HG02870 (cell line): ENCODE data around the gene CCDC107.
"Not testable (repeated sequence)": the region's sequence is repeated elsewhere in the genome, so short reads cannot be mapped to it uniquely, and the experiment has no call there.

Experiments
- ATAC-seq: cut with Tn5 transposase; IDR thresholded peaks from one replicate; pipeline ENCODE4 v1.9.1; 2021; ENCODE audit warnings: mild to moderate bottlenecking, moderate library complexity; ENCODE audit not compliant: unreplicated experiment

Gene CCDC107

DNA sequence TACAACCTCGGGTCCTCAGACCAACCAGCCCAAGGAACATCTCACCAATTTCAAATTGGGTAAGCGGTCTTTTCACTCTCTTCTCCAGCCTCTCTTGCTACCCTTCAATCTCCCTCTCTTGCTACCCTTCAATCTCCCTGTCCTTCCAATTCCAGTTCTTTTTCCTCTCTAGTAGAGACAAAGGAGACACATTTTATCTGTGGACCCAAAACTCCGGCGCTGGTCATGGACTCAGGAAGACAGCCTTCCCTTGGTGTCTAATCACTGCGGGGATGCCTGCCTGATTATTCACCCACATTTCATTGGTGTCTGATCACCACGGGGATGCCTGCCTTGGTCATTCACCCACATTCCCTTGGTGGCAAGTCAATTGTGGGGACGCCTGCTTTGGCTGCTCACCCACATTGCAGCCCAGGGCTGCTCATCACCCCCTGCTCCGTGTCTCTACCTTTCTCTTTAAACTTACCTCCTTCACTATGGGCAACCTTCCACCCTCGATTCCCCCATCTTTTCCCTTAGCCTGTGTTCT, 20.6 kb upstream of the CCDC107 start:
- ATAC-seq = not testable (repeated sequence)

DNA sequence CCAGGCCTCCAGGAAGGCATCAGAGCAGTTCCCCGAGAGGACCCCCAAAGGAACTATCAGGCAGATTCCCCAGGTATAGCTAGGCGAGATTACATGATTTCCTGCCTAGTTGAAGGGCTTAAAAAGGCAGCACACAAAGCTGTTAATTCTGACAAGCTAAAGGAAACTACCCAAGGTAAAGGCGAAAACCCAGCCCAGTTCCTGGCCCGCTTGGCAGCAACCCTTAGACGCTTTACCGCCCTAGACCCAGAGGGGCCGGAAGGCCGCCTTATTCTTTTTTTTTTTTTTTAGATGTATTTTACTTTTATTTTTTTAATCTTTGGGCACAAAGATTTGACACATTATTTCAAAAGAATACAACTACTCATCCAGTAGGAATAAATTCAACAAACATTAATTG, 19.3 kb upstream of the CCDC107 start:
- ATAC-seq = not testable (repeated sequence)

DNA sequence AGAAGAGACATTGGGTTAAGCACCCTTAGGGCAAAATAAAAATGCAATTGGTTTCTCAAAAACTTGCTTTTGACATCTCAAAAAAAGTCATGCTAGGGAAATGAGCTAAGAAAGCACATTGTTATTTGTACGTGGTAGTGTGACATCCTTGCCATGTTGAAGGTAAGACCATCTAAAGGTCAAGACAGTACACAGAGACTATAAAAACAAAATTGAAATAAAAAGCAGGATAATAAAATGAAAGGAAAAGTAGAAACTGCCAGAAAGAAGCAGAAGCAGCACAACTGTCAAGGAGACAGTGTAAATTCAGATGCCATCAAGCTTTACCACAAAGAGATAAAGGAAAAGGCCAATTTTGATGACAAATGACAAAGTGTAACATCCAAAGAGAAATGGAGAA, 18.9 kb upstream of the CCDC107 start:
- not testable (repeated sequence) for ATAC-seq

DNA sequence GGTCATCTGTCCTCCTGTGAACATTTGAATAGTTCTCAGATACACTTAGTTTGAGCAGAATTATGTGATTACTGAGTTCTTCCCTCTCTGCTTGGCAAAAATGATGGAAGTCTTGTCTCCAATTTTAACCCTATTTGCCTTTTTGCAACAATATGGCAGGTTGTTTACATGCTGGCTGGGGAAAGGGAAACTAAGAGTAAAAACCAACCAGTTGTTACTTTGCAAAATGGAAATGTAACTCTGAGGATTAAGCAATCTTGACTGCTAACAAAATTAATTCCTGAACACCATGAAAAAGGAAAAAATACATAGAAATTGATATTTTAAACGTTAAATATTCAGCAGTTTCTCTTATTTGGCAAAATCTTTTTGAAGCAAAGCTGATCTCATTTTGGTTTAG, 18.5 kb upstream of the CCDC107 start:
- ATAC-seq = no peak

DNA sequence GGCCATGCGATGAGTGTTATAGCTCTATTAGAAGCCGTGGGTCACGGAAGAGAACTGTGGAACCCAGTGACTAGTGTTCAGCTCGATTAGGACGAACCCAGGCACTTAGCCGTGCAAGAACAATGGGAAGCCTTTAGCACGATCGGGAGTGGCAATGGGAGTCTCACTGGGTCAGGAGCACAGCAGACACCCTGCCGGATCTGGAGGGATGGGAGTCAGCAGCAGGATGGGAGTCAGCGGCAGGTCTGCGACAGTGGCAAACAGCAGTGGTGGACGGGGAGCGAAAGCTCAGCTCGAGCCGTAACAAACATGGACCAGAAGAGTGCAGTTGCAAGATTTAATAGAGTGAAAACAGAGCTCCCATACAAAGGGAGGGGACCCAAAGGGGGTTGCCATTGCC, 17.7 kb upstream of the CCDC107 start:
- ATAC-seq = not testable (repeated sequence)

DNA sequence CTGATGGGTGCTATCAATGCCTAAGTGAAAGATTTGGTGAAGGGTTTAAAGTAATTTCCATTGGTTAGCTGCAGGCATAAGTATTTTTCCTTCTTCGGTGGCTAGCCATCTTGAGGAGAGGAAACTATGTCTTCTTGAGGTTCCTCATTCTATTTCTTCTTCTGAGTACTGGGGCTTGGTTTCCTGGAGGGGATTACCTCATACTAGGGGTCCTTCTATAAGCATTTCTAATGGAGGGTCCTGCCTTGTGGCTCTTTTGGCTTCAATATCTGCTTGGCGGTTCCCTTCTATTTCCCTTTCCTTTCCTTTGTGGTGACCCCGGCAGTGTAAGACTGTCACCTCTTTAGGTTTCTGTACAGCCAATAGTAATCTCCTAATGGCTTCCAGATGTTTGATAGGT, 16.6 kb upstream of the CCDC107 start:
- ATAC-seq = not testable (repeated sequence)

DNA sequence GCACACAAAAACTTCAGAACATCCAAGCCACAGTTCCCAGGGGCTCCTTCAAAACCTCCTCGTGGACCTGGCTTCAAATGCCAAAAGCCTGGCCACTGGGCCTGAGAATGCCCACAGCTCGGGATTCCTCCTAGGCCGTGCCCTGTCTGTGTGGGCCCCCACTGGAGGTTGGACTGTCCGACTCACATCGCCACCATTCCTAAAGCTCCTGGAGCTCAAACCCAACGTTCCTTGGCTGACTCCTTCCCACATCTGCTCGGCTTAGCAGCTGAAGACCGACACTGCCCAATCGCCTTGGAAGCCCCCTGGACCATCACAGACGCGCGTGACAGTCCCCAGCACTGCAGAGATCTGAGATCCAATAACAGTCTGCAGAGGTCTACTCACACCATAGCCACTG, 15.0 kb upstream of the CCDC107 start:
- no peak for ATAC-seq

DNA sequence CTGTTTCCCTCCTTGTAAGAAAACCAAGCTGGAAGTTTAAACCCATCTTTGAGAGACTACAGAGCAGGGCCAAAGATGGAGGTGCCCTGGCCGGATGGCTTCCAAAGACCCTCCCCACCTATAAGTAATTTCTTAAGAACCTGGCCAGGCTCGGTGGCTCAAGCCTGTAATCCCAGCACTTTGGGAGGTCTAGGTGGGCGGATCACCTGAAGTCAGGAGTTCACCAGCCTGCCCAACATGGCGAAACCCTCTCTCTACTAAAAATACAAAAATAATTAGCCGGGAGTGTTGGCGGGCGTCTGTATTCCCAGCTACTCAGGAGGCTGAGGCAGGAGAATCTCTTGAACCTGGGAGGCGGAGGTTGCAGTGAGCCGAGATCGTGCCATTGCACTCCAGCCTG, 12.4 kb upstream of the CCDC107 start:
- not testable (repeated sequence) for ATAC-seq

DNA sequence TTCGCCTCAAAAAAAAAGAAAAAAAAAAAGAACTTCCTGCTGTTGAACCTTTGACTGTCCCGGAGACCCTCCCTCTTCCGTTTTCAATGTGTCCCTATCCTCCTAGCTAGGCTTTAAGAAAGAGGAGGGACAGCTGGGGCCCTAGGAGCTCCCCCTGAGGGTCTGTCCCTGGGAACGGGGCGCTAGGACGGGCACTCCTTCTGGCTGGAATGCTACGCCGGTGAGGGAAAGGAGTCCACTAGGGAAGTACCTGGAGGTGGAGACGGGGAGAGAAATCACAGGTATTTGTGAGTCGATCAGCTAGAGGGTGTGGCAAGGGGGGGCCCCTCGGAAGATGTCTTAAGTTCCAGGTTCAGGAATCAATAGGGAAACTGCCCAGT, 11.9 kb upstream of the CCDC107 start:
- ATAC-seq = no peak

DNA sequence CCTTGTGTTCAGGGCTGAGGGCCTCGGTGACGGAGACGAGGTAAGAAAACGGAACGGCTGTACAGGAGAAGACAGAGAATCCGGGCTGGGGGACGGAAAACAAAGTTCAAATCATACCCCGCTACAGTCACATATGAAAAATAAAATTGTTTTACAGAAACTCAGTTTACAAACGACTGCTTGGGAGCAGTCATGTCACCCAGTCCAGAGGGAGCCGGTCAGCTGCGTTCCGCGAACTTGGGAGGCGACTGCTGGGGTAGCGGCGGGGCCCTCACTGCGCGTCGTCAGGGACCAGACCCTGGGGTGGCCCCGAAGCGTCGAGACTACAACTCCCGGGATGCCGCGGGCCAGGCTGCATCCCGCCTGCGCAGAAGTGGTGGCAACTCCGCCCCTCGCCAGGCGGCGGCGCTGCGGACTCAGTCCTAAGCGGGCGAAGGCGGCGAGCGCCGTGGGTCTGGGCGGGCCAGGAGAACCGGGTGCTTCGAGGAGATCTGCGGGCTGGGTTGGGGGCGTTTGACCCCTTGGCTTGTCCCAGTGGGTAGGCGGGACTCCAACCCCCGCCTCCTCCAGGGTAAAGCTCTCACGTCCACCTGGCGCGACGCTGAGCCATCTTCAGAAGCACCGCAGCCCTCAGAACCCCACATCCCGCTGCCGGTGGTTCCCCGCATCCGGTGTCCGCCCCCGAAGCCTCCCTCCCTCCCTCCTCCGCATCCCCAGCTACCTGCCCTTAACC, 11.4 kb upstream of the CCDC107 start:
- ATAC-seq = peak; percentile 76

DNA sequence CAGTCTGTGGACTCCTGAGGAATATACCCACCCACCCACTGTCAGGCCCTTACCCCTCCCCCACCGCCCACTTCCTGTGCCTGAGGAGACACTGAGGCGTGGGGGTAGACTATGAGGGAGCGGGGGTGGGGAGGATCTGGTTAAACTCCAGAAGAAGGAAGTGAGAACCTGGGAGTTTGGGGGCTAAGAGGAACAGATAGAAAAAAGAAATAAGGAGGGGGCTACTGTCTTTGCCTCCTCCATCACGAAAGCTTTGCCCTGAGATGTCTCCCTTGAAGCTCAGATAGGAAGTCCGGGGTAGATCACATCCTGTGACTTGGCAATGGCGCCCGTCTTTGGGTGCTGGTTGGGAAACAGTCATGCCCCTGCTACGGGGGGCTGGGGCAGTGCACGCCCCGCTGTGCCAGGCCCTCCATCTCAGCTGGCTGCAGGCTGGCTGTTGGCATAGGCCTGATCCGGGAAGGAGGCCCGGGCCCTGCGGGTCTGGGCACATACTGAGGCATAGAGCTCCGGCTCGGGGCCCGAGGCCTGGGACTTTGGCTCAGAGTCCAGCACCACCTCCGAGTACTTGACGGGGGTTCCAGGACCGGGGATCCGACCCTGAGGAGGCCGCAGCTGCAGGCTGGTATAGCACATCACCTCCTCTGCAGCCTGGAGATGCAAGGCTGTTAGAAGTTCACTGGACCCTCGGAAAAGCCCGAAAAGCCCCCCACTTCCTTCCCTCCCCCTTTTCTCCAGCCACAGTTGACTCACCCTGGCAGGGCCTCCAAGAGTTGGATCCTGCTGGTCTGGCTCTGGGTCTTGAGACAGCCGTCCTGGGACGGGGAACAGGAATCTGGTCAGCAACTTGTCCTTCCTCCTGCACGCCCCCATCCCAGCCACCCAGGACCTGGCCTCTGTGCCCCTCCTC, 8.4 kb upstream of the CCDC107 start:
- ATAC-seq = no peak

DNA sequence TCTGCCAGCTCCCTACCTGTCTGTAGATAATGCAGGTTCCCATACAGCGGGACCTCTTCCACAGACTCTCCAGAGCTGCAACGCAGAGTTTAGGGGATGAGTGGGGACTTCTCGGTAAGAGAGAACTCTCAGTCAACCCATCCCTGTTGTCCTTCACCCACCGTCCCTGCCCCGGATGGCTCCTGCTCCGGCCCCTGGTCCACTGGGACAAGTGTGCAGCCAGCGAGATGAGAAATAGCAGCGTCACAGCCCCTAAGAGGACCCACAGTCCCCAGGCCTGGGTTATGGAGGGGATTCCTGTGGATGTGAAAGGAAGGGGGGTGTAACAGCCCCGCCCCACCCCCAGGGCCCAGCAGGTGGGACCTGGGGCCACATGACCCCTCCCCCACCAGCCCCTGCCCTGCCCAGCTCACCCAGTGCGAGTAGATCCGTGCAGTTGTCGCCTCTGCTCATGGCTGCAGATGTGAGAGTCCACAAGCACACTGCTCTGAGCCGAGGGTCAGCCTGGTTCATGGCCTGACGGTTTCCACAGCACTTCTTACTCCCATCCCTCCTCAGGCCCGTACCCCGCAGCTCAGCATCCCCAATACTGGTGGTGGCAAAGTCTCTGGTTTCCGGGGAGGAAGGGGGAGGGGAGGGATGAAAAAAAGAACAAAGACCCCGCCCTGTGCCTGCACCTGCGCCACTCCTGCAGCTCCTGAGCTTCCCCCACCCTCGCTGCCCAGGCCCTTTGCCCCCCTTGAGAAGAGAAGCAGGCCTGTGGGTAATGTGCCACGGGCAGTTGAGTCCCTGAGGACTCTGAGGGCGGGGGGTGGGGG, 7.5 kb upstream of the CCDC107 start, which contains the start of gene SIT1:
SIT1 (minus strand) TSS at position 591 of the 818 bp plus-strand sequence; CDS start at position 513, 78 bp downstream.
- no peak for ATAC-seq

DNA sequence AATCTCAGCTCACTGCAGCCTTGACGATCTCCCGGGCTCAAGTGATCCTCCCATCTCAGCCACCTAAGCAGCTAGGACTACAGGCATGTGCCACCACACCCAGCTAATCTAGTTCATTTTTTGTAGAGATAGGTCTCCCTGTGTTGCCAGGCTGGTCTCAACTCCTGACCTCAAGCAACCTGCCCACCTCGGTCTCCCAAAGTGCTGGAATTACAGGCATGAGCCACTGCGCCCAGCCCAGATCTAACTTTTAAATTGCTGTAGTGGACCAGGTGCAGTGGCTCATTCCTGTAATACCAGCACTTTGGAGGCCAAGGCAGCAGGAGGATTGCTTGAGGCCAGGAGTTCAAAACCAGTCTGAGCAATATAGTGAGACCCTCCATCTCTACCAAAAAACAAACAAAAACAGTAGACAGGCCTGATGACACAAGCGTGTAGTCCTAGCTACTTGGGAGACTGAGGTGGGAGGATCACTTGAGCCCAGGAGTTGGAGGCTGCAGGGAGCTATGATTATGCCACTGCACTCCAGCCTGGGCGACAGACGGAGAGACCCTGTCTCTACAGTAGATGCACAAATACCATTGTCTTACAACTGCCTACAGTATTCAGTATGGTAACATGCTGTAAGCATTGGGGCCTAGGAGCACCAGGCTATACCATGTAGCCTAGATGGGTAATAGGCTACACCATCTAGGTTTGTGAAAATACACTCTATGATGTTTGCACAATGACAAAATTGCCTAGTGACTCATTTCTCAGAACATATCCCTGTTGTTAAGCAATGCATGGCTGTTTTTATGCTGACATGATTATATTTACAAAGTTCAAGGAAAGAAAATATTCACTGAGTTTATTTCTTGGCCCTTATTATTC, 5.9 kb upstream of the CCDC107 start:
- no peak for ATAC-seq

DNA sequence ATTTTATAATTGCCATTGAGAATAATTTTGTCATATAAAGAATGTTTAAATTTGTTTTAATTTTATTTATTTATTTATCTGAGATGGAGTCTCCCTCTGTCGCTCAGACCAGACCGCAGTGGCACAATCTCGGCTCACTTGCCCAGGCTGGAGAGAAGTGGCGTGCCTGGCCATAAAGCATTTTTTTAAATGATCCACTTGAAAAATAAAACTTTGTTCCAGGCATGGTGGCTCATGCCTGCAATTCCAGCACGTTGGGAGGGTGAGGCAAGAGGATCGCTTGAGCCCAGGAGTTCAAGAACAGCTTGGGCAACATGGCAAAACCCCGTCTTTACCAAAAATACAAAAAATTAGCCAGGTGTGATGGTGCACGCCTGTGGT, 5.3 kb upstream of the CCDC107 start:
- ATAC-seq = no peak

DNA sequence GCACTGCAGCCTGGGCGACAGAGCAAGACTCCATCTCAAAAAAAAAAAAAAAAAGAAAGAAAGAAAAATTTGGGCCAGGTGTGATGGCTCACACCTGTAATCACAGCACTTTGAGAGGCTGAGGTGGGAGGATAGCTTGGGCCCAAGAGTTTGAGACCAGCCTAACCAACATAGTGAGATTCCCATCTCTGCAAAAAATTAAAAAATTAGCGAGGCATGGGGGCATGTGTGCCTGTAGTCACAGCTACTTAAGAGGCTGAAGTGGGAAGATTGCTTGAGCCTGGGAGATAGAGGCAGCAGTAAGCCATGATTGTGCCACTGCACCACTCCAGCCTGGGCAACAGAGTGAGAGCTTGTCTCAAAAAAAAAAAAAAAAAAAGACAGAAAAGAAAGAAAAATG, 4.5 kb upstream of the CCDC107 start:
- ATAC-seq = no peak

DNA sequence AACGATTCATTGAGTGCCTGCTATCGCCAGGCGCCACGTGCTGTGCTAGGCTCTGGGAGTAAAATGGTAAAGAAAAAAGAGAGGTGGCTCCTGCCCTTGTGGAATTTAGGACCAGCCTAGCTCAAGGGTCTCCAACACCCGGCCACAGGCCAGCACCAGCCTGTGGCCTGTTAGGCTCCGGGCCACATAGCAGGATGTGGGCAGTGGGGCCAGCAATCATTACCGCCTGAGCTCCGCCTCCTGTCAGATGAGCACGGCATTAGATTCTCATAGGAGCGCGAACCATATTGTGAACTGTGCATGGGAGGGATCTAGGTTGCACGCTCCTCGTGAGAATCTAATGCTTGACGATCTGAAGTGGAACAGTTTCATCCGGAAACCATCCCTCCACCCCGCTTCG, 1.7 kb upstream of the CCDC107 start:
- no peak for ATAC-seq

DNA sequence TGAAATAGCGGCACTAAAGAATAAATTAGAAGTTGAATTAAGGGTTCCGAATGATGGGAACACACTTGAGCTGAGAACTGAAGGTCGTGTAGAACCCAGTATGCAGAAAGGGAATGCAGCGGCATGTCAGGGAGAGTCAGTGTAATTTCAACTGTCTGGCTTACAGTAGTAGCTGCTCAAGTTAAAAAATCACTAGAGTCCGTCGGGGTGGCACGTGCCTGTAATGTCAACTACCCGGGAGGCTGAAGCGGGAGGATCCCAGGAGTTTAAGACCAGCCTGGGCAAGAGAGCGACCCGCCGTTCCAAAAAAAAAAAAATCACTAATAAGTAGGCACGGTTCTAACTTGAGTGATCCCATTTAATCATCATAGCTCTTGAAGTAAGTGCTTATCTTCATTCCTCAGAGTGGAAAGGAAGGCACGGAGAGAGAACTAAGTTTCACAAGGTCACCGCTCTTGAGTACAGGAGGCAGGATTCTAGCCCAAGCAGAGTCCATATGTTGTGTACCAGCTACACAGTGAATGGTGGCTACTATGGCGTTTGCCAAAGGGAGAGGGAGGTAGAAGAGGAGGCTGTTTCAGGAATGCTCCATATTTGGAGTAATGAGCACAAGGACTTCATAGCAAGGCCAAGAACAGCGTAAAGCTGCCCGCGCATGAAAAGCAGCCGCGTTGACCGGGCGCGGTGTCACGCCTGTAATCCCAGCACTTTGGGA, 1.1 kb upstream of the CCDC107 start:
- no peak for ATAC-seq

DNA sequence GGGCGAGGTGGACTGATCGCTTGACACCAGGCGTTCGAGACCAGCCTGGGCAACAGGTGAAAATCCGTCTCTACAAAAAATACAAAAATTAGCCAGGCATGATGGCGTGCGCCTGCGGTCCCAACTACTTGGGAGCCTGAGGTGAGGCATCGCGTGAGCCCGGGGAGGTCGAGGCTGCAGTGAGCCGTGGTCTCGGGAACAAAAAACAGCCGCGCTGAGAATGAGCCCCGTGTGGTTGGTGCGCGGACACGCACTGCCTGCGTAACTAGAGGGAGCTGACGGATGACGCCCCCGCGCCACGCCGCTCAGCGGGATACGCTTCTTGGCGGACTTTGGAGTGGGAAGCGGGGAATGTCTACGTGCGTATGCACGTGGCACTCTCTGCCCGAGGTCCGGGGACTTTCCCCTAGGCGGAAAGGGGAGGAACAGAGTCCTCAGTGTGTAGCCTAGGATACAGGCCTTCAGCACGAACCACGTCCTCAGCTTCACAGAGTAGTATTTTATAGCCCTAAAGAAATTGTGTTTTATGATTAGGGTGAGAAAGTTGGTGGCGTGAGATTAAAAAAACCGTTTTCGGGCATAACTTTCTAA, 451 bp upstream of the CCDC107 start, which contains the start of gene RMRP:
RMRP (minus strand) TSS at position 474 of the 591 bp plus-strand sequence.
- peak; percentile 87 for ATAC-seq

DNA sequence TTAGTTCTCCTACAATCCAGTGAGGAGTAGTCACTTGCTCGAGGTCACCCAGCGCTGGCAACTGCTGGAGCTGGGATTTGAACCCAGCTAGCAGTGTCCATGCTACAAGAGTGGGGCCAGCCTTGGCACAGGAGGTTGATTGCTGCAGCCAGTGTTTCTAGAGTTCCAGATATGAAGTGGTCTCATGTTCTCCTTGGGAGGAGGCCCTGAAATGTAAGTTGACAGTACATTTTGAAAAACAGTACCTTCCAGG, 802 bp downstream of the CCDC107 start:
- no peak for ATAC-seq
